Ishikawa (cell line): ENCODE results near the gene CLASP1.

ENCODE experiments used
- CEBPB ChIP-seq: IDR thresholded peaks from 2 replicates; pipeline ENCODE4 v1.6.1; 2012
- EP300 ChIP-seq: IDR thresholded peaks from 2 replicates; pipeline ENCODE4 v1.6.1; 2012; ENCODE audit warnings: borderline replicate concordance
- FOXM1 ChIP-seq: IDR thresholded peaks from 2 replicates; pipeline ENCODE4 v1.6.1; 2012; ENCODE audit warnings: low read depth, borderline replicate concordance
- MAX ChIP-seq: IDR thresholded peaks from 2 replicates; pipeline ENCODE4 v1.6.1; 2012
- REST ChIP-seq: IDR thresholded peaks from 2 replicates; pipeline ENCODE4 v1.6.1; 2012; ENCODE audit warnings: low read depth, mild to moderate bottlenecking
- TEAD4 ChIP-seq: IDR thresholded peaks from 2 replicates; pipeline ENCODE4 v1.6.1; 2012
- USF1 ChIP-seq: IDR thresholded peaks from 2 replicates; pipeline ENCODE4 v1.6.1; 2012
- YY1 ChIP-seq: IDR thresholded peaks from 2 replicates; pipeline ENCODE4 v1.6.1; 2012; ENCODE audit warnings: low read depth

GRCh38 chr2:121483846-121484245, 165.4 kb downstream of the CLASP1 start:
- no peak for TF ChIP-seq YY1
- no peak for TF ChIP-seq REST
- no peak for TF ChIP-seq EP300
- no peak for TF ChIP-seq MAX
- no peak for TF ChIP-seq TEAD4
- no peak for TF ChIP-seq CEBPB
- no peak for TF ChIP-seq USF1
- TF ChIP-seq FOXM1 = no peak
